CD4-positive, alpha-beta T cell (primary cell): ENCODE data around the gene RPTOR. TPM values are rescaled to one million over a fixed set of nuclear protein-coding genes. Genes with fewer than 3 reads are reported as not detected.
A peak's percentile ranks its signal among the peaks of the same experiment; 100 is the strongest.
"Not testable (repeated sequence)": the region's sequence is repeated elsewhere in the genome, so short reads cannot be mapped to it uniquely, and the experiment has no call there.

Experiments
- ATAC-seq: fragments of 200-7000 bp; cut with Tn5 transposase; one replicate; pipeline ENCODE4 v1.10.0; 2022; ENCODE audit warnings: mild to moderate bottlenecking; ENCODE audit not compliant: poor library complexity
- CTCF ChIA-PET: fragments of 350-600 bp; sonication (Branson Sonifier 250); formaldehyde crosslinking; loops from one replicate; lab custom pipeline; 2021; ENCODE audit warnings: antibody characterized with exemption, inconsistent platforms; lab: Charles Lee
- POLR2A ChIA-PET: fragments of 350-600 bp; sonication (Branson Sonifier 250); formaldehyde crosslinking; loops from one replicate; lab custom pipeline; 2021; ENCODE audit warnings: antibody characterized with exemption, inconsistent platforms; lab: Charles Lee
- DNase-seq, 14 experiments: peaks; one replicate each; pipeline ENCODE4 v3.0.0-alpha.2; 2013 to 2020; ENCODE audit warnings: mixed read lengths in 2 of 14
- H3K27ac ChIP-seq, 2 donors: one replicate each; pipeline versions ENCODE4 v1.5.1 to v1.7.0; 2013; ENCODE audit warnings: low read length in 2 of 2, low read depth in 1 of 2, mild to moderate bottlenecking in 1 of 2
- H3K27me3 ChIP-seq, 2 experiments: 1 replicate in 1 of 2; 2 replicates in 1 of 2; pipeline versions ENCODE4 v1.6.1 to v1.7.0; 2013; ENCODE audit warnings: low read length in 2 of 2, control low read depth in 1 of 2, mild to moderate bottlenecking in 1 of 2, moderate library complexity in 1 of 2; ENCODE audit not compliant: insufficient read depth in 2 of 2, control insufficient read depth in 1 of 2
- H3K36me3 ChIP-seq: one replicate; pipeline ENCODE4 v1.6.1; 2013; ENCODE audit warnings: low read length, control low read depth; ENCODE audit not compliant: insufficient read depth
- H3K4me1 ChIP-seq: one replicate; pipeline ENCODE4 v1.6.1; 2013; ENCODE audit warnings: low read length, control low read depth; ENCODE audit not compliant: insufficient read depth
- H3K4me3 ChIP-seq: one replicate; pipeline ENCODE4 v1.5.1; 2013; ENCODE audit warnings: mild to moderate bottlenecking, low read length, moderate library complexity
- H3K9me3 ChIP-seq, 2 experiments: 1 replicate in 1 of 2; 2 replicates in 1 of 2; pipeline versions ENCODE4 v1.6.1 to v1.7.0; 2013; ENCODE audit warnings: low read length in 2 of 2, mild to moderate bottlenecking in 2 of 2, control low read depth in 1 of 2, moderate library complexity in 1 of 2; ENCODE audit not compliant: control insufficient read depth in 1 of 2, insufficient read depth in 1 of 2
- H3K27ac Mint-ChIP-seq: one replicate; pipeline ENCODE4 v1.8.0; 2020; ENCODE audit warnings: mixed read lengths
- H3K27me3 Mint-ChIP-seq: one replicate; pipeline ENCODE4 v1.8.0; 2021; ENCODE audit warnings: mixed read lengths
- H3K36me3 Mint-ChIP-seq: one replicate; pipeline ENCODE4 v1.8.0; 2021; ENCODE audit warnings: low read depth, mixed read lengths
- H3K4me1 Mint-ChIP-seq: one replicate; pipeline ENCODE4 v1.8.0; 2021; ENCODE audit warnings: low read depth, mixed read lengths
- H3K4me3 Mint-ChIP-seq: one replicate; pipeline ENCODE4 v1.8.0; 2020; ENCODE audit warnings: mild to moderate bottlenecking, mixed read lengths
- H3K9me3 Mint-ChIP-seq: one replicate; pipeline ENCODE4 v1.8.0; 2020; ENCODE audit warnings: mixed read lengths
- CTCF ChIP-seq: fragments of 200-600 bp; IDR thresholded peaks from one replicate; pipeline ENCODE4 v1.8.0; 2022; ENCODE audit warnings: antibody characterized with exemption, mild to moderate bottlenecking
- intact Hi-C, 2 experiments: fragments of 100-400 bp; cut with DNase I in 1 of 2; cut with micrococcal nuclease in 1 of 2; formaldehyde crosslinking; loops; one replicate each; pipeline versions ENCODE4 v1.15.1 to v1.9.0; 2023 to 2025; cut with DNase I, micrococcal nuclease
- total RNA-seq, 174 experiments: library from RNA in 2 of 174; stranded (reverse) in 2 of 174; gene quantifications; one replicate each; pipeline ENCODE4 v1.2.3 and lab custom pipeline; 2021 to 2026

Gene RPTOR
- total RNA-seq, 2 experiments from 2014 or later: 45.0 to 47.1 TPM

GRCh38 chr17:80874866-80875445, 330.3 kb downstream of the RPTOR start:
- H3K27me3 Mint-ChIP-seq: no peaks in the 10 kb centered on the region
- DNase-seq: peak in 1 of 14 experiments; percentile 4
- CTCF ChIA-PET: no interaction called here
- H3K4me1 Mint-ChIP-seq: peaks cover 66% of the 10 kb centered on the region
- no peaks in the 10 kb centered on the region for H3K27me3 ChIP-seq
- peaks cover 12% of the 10 kb centered on the region for H3K36me3 Mint-ChIP-seq
- H3K27ac ChIP-seq: no peak overlapping the region
- intact Hi-C loops: no loop called here
- H3K4me3 ChIP-seq: no peak overlapping the region
- H3K4me1 ChIP-seq: peaks cover 55% of the 10 kb centered on the region
- ATAC-seq: no peak
- H3K9me3 ChIP-seq: no peaks in the 10 kb centered on the region
- no peak overlapping the region for H3K27ac Mint-ChIP-seq
- H3K36me3 ChIP-seq: peaks cover 4% of the 10 kb centered on the region
- H3K4me3 Mint-ChIP-seq: no peak overlapping the region
- POLR2A ChIA-PET: no interaction called here
- TF ChIP-seq CTCF: no peak
- H3K9me3 Mint-ChIP-seq: no peaks in the 10 kb centered on the region

- peaks cover 13% of the 10 kb centered on the region for H3K36me3 Mint-ChIP-seq
- H3K4me1 Mint-ChIP-seq: peaks cover 60% of the 10 kb centered on the region
- H3K36me3 ChIP-seq, H3K27me3 ChIP-seq, H3K4me3 ChIP-seq, CTCF ChIA-PET, H3K9me3 ChIP-seq, H3K9me3 Mint-ChIP-seq, H3K27ac ChIP-seq, intact Hi-C loops, ATAC-seq, H3K27ac Mint-ChIP-seq, H3K4me3 Mint-ChIP-seq, H3K27me3 Mint-ChIP-seq, POLR2A ChIA-PET: not testable (repeated sequence)
- DNase-seq: peak in 1 of 14 experiments; percentile 8
- peaks cover 50% of the 10 kb centered on the region for H3K4me1 ChIP-seq
Observed at GRCh38 chr17:80875480-80875995, 330.9 kb downstream of the RPTOR start.

- H3K27me3 Mint-ChIP-seq, H3K27ac ChIP-seq, H3K9me3 Mint-ChIP-seq, H3K9me3 ChIP-seq, POLR2A ChIA-PET, intact Hi-C loops, DNase-seq, H3K4me3 ChIP-seq, H3K27me3 ChIP-seq, H3K4me3 Mint-ChIP-seq, ATAC-seq: not testable (repeated sequence)
- H3K4me1 ChIP-seq: peaks cover 41% of the 10 kb centered on the region
- H3K4me1 Mint-ChIP-seq: peaks cover 51% of the 10 kb centered on the region
- peak overlapping the region; percentile 42 for H3K27ac Mint-ChIP-seq
- CTCF ChIA-PET: interaction anchor here (1.1 kb wide), 1 partner anchor 301 kb away, joined by 3 read pairs; no protein-coding TSS in a partner anchor
- peaks cover 22% of the 10 kb centered on the region for H3K36me3 Mint-ChIP-seq
- peaks cover 15% of the 10 kb centered on the region for H3K36me3 ChIP-seq
Observed at GRCh38 chr17:80876456-80876949, 331.9 kb downstream of the RPTOR start.

- peak overlapping the region; percentile 42 for H3K27ac Mint-ChIP-seq
- peak; percentile 48 for ATAC-seq
- peaks cover 44% of the 10 kb centered on the region for H3K4me1 Mint-ChIP-seq
Observed at GRCh38 chr17:80876950-80877728, 332.5 kb downstream of the RPTOR start.

More at GRCh38 chr17:80876950-80877728, 332.5 kb downstream of the RPTOR start:
- Histone ChIP-seq H3K27me3 (no peaks in the 10 kb centered on the region), H3K27ac (peak overlapping the region in 1 of 2 donors; percentile 11), H3K4me1 (peaks cover 35% of the 10 kb centered on the region), H3K9me3 (no peaks in the 10 kb centered on the region), H3K4me3 (peak overlapping the region; percentile 38), H3K36me3 (peaks cover 19% of the 10 kb centered on the region)
- peak overlapping the region; percentile 80 for H3K4me3 Mint-ChIP-seq
- no peaks in the 10 kb centered on the region for H3K27me3 Mint-ChIP-seq
- peak in 5 of 14 experiments; percentile 7 to 63 (median 60) for DNase-seq
- POLR2A ChIA-PET: interaction anchor here (0.7 kb wide), 1 partner anchor 15 kb away, joined by 6 read pairs; no protein-coding TSS in a partner anchor
- H3K36me3 Mint-ChIP-seq: peaks cover 27% of the 10 kb centered on the region
- intact Hi-C loops: no loop called here
- TF ChIP-seq CTCF: no peak
- H3K9me3 Mint-ChIP-seq: no peaks in the 10 kb centered on the region
- CTCF ChIA-PET: interaction anchor here (1.1 to 1.2 kb wide), 2 partner anchors 22 to 302 kb away, joined by 3 to 5 read pairs; no protein-coding TSS in a partner anchor
